Activated naive CD4-positive, alpha-beta T cell treated with Interleukin-2 at 50 U/mL for 16 hours (primary cell): ENCODE results near the gene CRYZL1.

Source experiments
- DNase-seq: peaks from one replicate; pipeline ENCODE4 v3.0.0-alpha.2; 2020

The CRYZL1 gene

DNA sequence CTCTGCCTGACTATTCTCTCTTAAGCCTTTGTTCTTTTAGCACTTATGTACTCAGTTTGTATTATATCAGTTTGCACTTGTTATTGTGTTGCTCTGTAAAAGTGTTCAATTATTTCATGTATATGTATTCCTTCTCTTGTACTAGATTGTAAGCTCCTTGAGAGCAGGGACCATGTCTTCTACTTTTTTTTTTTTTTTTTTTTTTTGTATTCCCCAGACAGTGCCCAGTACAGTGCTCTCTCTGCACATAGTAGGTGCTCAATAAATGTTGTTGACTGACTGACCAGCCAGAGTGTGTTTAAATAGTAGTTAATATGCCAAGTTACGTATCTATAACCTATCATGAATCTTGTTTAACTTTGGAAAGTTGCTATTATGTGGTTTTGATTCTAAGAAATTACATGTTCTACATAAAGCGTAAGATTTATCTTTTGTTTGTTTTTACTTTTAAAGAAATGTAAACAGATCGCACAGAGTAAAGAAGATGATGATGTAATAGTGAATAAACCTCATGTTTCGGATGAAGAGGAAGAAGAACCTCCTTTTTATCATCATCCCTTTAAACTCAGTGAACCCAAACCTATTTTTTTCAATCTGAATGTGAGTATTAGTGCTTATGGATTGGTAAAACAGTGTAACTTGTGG is 82.6 kb downstream of the CRYZL1 start:
- DNase-seq: no peak

GRCh38 chr21:33557447-33557846 is 84.1 kb downstream of the CRYZL1 start:
- DNase-seq: no peak

DNA sequence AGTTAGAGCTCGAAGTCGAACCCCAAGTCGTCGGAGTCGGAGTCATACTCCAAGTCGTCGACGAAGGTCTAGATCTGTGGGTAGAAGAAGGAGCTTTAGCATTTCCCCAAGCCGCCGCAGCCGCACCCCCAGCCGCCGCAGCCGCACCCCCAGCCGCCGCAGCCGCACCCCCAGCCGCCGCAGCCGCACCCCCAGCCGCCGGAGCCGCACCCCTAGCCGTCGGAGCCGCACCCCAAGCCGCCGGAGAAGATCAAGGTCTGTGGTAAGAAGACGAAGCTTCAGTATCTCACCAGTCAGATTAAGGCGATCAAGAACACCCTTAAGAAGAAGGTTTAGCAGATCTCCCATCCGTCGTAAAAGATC is 86.6 kb downstream of the CRYZL1 start:
- DNase-seq: no peak

- DNase-seq: no peak
Measured at GRCh38 chr21:33554236-33554981, 87.1 kb downstream of the CRYZL1 start.

DNA sequence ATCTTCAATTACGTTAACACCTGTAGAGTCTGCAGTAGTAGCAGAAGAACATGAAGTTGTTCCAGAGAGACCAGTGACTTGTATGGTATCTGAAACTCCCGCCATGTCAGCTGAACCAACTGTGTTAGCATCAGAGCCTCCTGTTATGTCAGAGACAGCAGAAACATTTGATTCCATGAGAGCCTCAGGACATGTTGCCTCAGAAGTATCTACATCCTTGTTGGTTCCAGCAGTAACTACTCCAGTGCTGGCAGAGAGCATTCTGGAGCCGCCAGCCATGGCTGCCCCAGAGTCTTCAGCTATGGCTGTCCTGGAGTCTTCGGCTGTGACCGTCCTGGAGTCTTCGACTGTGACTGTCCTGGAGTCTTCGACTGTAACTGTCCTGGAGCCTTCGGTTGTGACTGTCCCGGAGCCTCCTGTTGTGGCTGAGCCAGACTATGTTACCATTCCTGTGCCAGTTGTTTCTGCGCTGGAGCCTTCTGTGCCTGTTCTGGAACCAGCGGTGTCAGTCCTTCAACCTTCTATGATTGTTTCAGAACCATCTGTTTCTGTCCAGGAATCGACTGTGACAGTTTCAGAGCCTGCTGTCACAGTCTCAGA is 88.4 kb downstream of the CRYZL1 start:
- no peak for DNase-seq

DNA sequence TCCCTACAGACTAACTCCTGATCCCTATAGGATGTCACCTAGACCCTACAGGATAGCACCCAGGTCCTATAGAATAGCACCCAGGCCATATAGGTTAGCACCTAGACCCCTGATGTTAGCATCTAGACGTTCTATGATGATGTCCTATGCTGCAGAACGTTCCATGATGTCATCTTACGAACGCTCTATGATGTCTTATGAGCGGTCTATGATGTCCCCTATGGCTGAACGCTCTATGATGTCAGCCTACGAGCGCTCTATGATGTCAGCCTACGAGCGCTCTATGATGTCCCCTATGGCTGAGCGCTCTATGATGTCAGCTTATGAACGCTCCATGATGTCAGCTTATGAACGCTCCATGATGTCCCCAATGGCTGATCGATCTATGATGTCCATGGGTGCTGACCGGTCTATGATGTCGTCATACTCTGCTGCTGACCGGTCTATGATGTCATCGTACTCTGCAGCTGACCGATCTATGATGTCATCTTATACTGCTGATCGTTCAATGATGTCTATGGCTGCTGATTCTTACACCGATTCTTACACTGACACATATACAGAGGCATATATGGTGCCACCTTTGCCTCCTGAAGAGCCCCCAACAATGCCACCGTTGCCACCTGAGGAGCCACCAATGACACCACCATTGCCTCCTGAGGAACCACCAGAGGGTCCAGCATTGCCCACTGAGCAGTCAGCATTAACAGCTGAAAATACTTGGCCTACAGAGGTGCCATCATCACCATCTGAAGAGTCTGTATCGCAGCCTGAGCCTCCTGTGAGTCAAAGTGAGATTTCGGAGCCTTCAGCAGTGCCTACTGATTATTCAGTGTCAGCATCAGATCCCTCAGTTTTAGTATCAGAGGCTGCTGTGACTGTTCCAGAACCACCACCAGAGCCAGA is 89.2 kb downstream of the CRYZL1 start:
- DNase-seq: no peak

DNA sequence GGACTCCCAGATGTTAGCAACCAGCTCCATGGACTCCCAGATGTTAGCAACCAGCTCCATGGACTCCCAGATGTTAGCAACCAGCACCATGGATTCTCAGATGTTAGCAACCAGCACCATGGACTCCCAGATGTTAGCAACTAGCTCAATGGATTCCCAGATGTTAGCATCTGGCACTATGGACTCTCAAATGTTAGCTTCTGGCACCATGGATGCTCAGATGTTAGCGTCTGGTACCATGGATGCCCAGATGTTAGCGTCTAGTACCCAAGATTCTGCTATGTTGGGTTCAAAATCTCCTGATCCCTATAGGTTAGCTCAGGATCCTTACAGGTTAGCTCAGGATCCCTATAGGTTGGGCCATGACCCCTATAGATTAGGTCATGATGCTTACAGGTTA is 89.9 kb downstream of the CRYZL1 start:
- no peak for DNase-seq

GRCh38 chr21:33550772-33551660 is 90.5 kb downstream of the CRYZL1 start:
- DNase-seq: no peak

DNA sequence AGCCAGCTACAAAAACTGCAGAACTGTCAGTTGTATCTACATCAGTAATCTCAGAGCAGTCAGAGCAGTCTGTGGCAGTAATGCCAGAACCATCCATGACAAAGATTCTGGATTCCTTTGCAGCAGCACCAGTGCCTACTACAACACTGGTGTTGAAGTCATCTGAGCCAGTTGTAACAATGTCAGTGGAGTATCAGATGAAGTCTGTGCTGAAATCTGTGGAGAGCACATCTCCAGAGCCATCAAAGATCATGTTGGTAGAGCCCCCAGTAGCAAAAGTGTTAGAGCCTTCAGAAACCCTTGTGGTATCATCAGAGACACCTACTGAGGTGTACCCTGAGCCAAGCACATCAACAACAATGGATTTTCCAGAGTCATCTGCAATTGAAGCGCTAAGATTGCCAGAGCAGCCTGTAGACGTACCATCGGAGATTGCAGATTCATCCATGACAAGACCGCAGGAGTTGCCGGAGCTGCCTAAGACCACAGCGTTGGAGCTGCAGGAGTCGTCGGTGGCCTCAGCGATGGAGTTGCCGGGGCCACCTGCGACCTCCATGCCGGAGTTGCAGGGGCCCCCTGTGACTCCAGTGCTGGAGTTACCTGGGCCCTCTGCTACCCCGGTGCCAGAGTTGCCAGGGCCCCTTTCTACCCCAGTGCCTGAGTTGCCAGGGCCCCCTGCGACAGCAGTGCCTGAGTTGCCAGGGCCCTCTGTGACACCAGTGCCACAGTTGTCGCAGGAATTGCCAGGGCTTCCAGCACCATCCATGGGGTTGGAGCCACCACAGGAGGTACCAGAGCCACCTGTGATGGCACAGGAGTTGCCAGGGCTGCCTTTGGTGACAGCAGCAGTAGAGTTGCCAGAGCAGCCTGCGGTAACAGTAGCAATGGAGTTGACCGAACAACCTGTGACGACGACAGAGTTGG is 91.4 kb downstream of the CRYZL1 start:
- no peak for DNase-seq

GRCh38 chr21:33546086-33546485 is 95.5 kb downstream of the CRYZL1 start:
- DNase-seq: no peak

GRCh38 chr21:33544451-33545195 is 96.9 kb downstream of the CRYZL1 start:
- no peak for DNase-seq

- DNase-seq: peak; percentile 77
Measured at GRCh38 chr21:33543505-33544129, 97.9 kb downstream of the CRYZL1 start.

DNA sequence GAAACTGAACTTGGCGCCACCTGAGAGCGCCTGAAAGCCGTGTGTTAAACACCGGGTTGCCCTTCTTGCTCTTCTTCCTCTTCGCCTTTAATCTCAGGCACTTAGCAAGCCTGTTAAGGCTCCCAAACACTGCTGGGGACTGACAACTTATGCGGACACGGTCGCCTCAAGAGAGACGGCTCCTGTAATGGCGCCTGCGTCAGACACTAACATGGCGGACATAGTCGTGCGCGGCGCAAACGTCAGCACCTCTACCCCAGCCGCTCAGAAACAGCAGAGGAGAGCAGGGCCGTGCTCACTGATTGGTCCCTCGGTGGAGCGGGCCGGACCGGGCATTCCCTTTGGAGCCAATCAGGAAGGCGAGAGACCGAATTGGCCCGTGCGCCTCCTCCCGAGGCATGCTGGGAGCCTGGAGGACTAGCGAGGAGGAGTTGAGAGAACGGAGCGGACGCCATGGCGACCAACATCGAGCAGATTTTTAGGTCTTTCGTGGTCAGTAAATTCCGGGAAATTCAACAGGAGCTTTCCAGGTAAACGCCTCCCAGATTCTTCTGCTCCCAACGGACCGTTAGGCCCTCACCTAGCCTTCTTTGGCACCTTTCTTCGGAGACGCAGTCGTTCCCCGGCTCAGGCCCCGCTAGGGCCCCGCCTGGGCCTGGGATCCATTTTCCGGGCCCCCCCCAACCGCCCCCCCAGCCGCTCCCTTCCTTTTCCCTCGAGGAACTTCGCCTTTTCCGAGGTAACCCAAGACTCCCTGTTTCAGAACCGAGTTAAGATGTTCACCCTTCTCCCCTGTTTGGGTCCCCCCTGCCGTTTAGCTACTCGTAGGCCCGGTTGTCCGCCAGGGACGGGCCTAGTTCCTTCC is 98.7 kb downstream of the CRYZL1 start, which contains the start of gene SON:
SON (plus strand) TSS at position 399 of the 865 bp plus-strand sequence; CDS start at position 454, 55 bp downstream.
- DNase-seq: peak; percentile 98

DNA sequence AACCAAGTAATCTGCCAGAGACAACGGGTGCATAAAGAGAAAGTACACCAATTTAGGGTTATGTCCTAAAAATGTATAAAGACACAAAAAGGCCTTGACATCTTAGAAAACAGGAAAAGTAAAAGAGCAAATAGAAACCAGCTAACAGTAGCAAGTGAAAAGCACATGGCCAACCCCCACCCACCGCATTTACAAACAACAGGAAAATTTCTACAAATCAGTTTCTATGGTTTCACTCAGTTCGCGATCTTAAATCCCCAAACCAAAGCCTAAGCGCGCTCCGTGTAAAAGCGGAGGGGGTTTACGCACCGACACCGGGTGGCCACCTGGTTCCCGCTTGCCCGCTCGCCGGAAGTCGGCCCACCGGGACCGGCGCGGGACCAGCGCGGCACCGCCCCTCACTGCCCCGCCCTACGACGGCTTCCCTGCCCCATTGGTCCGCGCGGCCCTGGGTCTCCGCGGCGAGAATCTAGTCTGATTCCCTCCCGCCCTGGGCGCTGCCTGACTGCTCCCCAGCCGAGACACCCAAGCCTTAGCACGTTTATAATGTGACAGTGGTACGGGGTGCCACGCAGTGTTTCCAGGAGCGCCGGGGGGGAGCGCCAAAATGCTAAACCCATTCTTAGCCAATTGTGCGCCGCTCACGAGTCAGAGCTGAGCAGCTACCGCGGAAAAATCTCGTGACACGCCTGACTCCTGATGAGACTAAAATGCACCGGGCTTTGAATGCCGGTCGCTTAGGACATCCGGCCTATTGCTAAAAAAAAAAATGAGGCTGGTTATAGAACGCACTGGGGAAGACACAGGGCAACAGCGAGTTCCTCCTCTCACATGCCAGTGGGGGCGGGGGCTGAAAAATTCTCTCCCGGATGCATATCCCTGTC is 99.5 kb downstream of the CRYZL1 start, which contains the start of gene GART:
GART (minus strand) TSS at position 362 of the 884 bp plus-strand sequence. CDS start 2,802 bp downstream, outside the sequence.
- peak; percentile 87 for DNase-seq

GRCh38 chr21:33541105-33541711 is 100.3 kb downstream of the CRYZL1 start:
- peak; percentile 21 for DNase-seq

- no peak for DNase-seq
Measured at GRCh38 chr21:33540711-33541104, 100.8 kb downstream of the CRYZL1 start.

GRCh38 chr21:33539616-33540015 is 101.9 kb downstream of the CRYZL1 start:
- DNase-seq: no peak
